ENCODE measurements around the gene BBX.

DNA sequence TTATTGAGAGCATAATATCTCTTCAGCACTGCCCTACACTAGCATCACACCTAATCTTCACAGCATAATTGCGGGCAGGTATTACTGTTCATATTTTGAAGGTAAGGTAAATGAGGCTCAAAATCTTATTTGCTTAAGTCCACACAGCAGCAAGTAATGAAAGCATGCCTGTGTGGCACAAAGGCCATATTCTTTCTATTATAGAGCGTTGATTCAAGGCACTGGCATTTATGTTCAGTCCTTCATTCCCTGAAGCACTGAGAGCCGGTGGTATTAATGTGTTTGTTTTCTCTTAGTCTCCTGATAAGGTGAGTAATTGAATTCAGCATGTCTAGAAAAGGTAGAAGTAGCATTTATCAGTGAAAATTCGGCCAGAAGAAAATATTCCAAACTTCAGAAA is 231.2 kb downstream of the BBX start:
- TF ChIP-seq, protein P1, sequence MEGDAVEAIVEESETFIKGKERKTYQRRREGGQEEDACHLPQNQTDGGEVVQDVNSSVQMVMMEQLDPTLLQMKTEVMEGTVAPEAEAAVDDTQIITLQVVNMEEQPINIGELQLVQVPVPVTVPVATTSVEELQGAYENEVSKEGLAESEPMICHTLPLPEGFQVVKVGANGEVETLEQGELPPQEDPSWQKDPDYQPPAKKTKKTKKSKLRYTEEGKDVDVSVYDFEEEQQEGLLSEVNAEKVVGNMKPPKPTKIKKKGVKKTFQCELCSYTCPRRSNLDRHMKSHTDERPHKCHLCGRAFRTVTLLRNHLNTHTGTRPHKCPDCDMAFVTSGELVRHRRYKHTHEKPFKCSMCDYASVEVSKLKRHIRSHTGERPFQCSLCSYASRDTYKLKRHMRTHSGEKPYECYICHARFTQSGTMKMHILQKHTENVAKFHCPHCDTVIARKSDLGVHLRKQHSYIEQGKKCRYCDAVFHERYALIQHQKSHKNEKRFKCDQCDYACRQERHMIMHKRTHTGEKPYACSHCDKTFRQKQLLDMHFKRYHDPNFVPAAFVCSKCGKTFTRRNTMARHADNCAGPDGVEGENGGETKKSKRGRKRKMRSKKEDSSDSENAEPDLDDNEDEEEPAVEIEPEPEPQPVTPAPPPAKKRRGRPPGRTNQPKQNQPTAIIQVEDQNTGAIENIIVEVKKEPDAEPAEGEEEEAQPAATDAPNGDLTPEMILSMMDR (IDR thresholded peaks at IDR 0.05), result no peak
- no peak for TF ChIP-seq POLR2A (IDR thresholded peaks at IDR 0.05)
- TF ChIP-seq EP300 (IDR thresholded peaks at IDR 0.05), result no peak
